Esophagus muscularis mucosa (tissue), 4 donors: ENCODE data around the gene RET. TPM values are rescaled to one million over a fixed set of nuclear protein-coding genes. Genes with fewer than 3 reads are reported as not detected.

Experiments
- DNase-seq: peaks from one replicate; pipeline ENCODE4 v3.0.0-alpha.2; 2017; ENCODE audit errors: extremely low spot score
- H3K27ac ChIP-seq, 4 donors: fragments of 200-600 bp; sonication (generic); replicated peaks in 1 of 4; 1 replicate in 3 of 4; 2 replicates in 1 of 4; pipeline ENCODE4 v1.5.1; 2016 to 2019; ENCODE audit warnings: mild to moderate bottlenecking in 1 of 4
- H3K27me3 ChIP-seq, 4 donors: fragments of 200-600 bp; sonication (generic); one replicate each; pipeline versions ENCODE4 v1.5.1 to v1.6.0; 2016 to 2019
- H3K36me3 ChIP-seq, 4 donors: fragments of 200-600 bp; sonication (generic); one replicate each; pipeline ENCODE4 v1.5.1; 2016 to 2019
- H3K4me1 ChIP-seq, 4 donors: fragments of 200-600 bp; sonication (generic); one replicate each; pipeline ENCODE4 v1.5.1; 2016 to 2019
- H3K4me3 ChIP-seq, 4 donors: fragments of 200-600 bp; sonication (generic); 1 replicate in 2 of 4; 2 replicates in 2 of 4; pipeline ENCODE4 v1.5.1; 2016 to 2019; ENCODE audit warnings: mild to moderate bottlenecking in 4 of 4, moderate library complexity in 1 of 4
- H3K9me3 ChIP-seq, 4 donors: fragments of 200-600 bp; sonication (generic); 1 replicate in 3 of 4; 2 replicates in 1 of 4; pipeline ENCODE4 v1.5.1; 2016 to 2019
- CTCF ChIP-seq, 3 experiments: fragments of 200-600 bp in 2 of 3; fragments of 450-650 bp in 1 of 3; sonication (generic) in 2 of 3; IDR thresholded peaks; one replicate each; pipeline ENCODE4 v1.5.1; 2017 to 2019; ENCODE audit warnings: antibody characterized with exemption in 3 of 3, mild to moderate bottlenecking in 2 of 3, moderate library complexity in 1 of 3
- EP300 ChIP-seq: sonication (generic); formaldehyde crosslinking; IDR thresholded peaks from one replicate; pipeline ENCODE4 v1.6.1; 2017; ENCODE audit warnings: antibody characterized with exemption
- POLR2A ChIP-seq: fragments of 450-650 bp; IDR thresholded peaks from one replicate; pipeline ENCODE4 v1.6.1; 2017; ENCODE audit warnings: antibody characterized with exemption, moderate library complexity, mild to moderate bottlenecking, low read depth
- POLR2AphosphoS5 ChIP-seq, 2 donors: sonication (generic); formaldehyde crosslinking; IDR thresholded peaks; one replicate each; pipeline ENCODE4 v1.6.1; 2017; ENCODE audit warnings: antibody characterized with exemption in 2 of 2
- WGBS: methylation state at CpG from one replicate; pipeline ENCODE4 v1.1.5; 2018; 5-methylcytosine and 5-hydroxymethylcytosine counted together
- intact Hi-C: fragments of 100-400 bp; cut with DNase I; formaldehyde crosslinking; loops from one replicate; pipeline ENCODE4 v1.15.1; 2023
- total RNA-seq, 4 donors: library from RNA; depleted of rRNA; stranded (reverse); fragments of >200 nt; gene quantifications; one replicate each; pipeline versions ENCODE4 v1.1.0 to v1.2.1, GENCODE V29; 2016

Gene RET
- total RNA-seq, 4 donors from 2014 or later, result 1.7 to 4.0 (median 3.0) TPM

- Histone ChIP-seq H3K36me3 (peaks cover 0 to 12% (median 7%) of the 10 kb centered on the region in 4 donors), H3K4me1 (peaks cover 13 to 67% (median 50%) of the 10 kb centered on the region in 4 donors), H3K27me3 (no peaks in the 10 kb centered on the region), H3K27ac (no peak overlapping the region), H3K4me3 (no peak overlapping the region), H3K9me3 (no peaks in the 10 kb centered on the region)
- TF ChIP-seq POLR2A (no peak), CTCF (IDR thresholded peaks at IDR 0.05) (no peak), POLR2AphosphoS5 (IDR thresholded peaks at IDR 0.05) (no peak), EP300 (no peak)
- DNase-seq, result no peak
- 75% methylated on average over 9 of the region's 9 CpGs for WGBS
- intact Hi-C loops, result no loop called here
These were observed 79.9 kb downstream of the RET start for GRCh38 chr10:43156590-43157341.

- TF ChIP-seq CTCF (IDR thresholded peaks at IDR 0.05) (no peak), POLR2A (no peak), EP300 (no peak), POLR2AphosphoS5 (IDR thresholded peaks at IDR 0.05) (no peak)
- Histone ChIP-seq H3K27me3 (no peaks in the 10 kb centered on the region), H3K4me1 (peaks cover 12 to 57% (median 41%) of the 10 kb centered on the region in 4 donors), H3K9me3 (no peaks in the 10 kb centered on the region), H3K36me3 (peaks cover 0 to 30% (median 11%) of the 10 kb centered on the region in 4 donors), H3K4me3 (no peak overlapping the region), H3K27ac (no peak overlapping the region)
- intact Hi-C loops, result no loop called here
- WGBS, result 97% methylated on average over 6 of the region's 6 CpGs
- no peak for DNase-seq
These were observed 81.8 kb downstream of the RET start for GRCh38 chr10:43158636-43159035.

GRCh38 chr10:43160046-43160920 lies 83.4 kb downstream of the RET start:
- intact Hi-C loops, result no loop called here
- Histone ChIP-seq H3K4me3 (no peak overlapping the region), H3K27ac (peak overlapping the region in 2 of 4 donors; percentile 5 to 20), H3K4me1 (peaks cover 6 to 40% (median 31%) of the 10 kb centered on the region in 4 donors), H3K27me3 (no peaks in the 10 kb centered on the region), H3K36me3 (peaks cover 0 to 38% (median 11%) of the 10 kb centered on the region in 4 donors), H3K9me3 (no peaks in the 10 kb centered on the region)
- DNase-seq, result no peak
- no peak for TF ChIP-seq CTCF (IDR thresholded peaks at IDR 0.05)
- peak in 1 of 2 donors; percentile 13 for TF ChIP-seq POLR2AphosphoS5 (IDR thresholded peaks at IDR 0.05)
- WGBS, result 68% methylated on average over 1 of the region's 1 CpG

GRCh38 chr10:43160921-43161255 lies 84.0 kb downstream of the RET start:
- no peak for DNase-seq
- Histone ChIP-seq H3K27ac (peak overlapping the region in 1 of 4 donors; percentile 20), H3K9me3 (no peaks in the 10 kb centered on the region), H3K4me3 (no peak overlapping the region), H3K36me3 (peaks cover 0 to 38% (median 11%) of the 10 kb centered on the region in 4 donors), H3K27me3 (no peaks in the 10 kb centered on the region), H3K4me1 (peaks cover 6 to 39% (median 26%) of the 10 kb centered on the region in 4 donors)
- TF ChIP-seq POLR2A, result no peak
- intact Hi-C loops, result no loop called here
- 83% methylated on average over 2 of the region's 2 CpGs for WGBS

GRCh38 chr10:43162604-43163003 lies 85.7 kb downstream of the RET start:
- H3K27me3 ChIP-seq, result no peaks in the 10 kb centered on the region
- DNase-seq, result no peak
- no peak overlapping the region for H3K27ac ChIP-seq
- TF ChIP-seq POLR2A (no peak), CTCF (IDR thresholded peaks at IDR 0.05) (no peak), EP300 (no peak), POLR2AphosphoS5 (IDR thresholded peaks at IDR 0.05) (no peak)
- 96% methylated on average over 1 of the region's 1 CpG for WGBS
- no peak overlapping the region for H3K4me3 ChIP-seq
- intact Hi-C loops, result no loop called here
- H3K9me3 ChIP-seq, result no peaks in the 10 kb centered on the region
- H3K4me1 ChIP-seq, result peaks cover 6 to 27% (median 16%) of the 10 kb centered on the region in 4 donors
- H3K36me3 ChIP-seq, result peaks cover 0 to 44% (median 11%) of the 10 kb centered on the region in 4 donors
